ENCODE results near the gene SLC22A8. TPM values are rescaled to one million over a fixed set of nuclear protein-coding genes. Genes with fewer than 3 reads are reported as not detected.

Gene SLC22A8
- total RNA-seq: not detected in 2 replicates

GRCh38 chr11:63015521-63016215, at the start of gene SLC22A8:
Gene SLC22A8, minus strand, starts transcription at chr11:63015841. Its CDS starts 883 bp downstream, at chr11:63014958.

DNA sequence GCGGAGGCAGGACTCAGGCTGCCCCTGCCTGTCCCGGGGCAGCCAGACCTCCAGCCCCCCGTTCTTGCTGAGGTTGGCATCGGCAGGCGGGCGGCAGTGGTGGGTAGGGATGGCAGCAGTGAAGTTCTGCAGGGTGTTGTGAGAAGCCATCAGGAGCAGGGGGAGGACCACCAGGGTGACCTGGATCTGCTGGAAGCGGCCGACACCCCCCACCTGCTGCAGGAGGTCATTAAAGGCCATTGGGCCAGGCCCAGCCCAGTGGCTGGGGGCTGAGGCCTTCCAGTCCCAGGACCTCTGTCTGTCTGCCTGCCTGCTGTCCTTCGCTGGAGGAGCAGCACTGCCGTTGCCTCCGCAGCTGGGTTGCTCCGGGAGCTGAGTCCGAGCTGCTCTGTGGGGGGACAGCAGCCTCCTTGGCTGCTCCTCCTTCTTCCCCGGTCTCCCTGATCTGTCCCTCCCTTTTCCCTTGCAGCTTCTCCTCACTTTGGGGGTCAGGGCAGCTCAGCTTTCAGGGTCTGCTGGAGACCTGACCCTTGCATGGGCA, 31.1 kb downstream of the SLC22A8 start, which contains the start of gene SLC22A6:
TSS of gene SLC22A6 (minus strand) at position 517 of the 541 bp plus-strand sequence. CDS start at position 240, 277 bp downstream.

Other genes starting within 250 kb of the SLC22A8 start
- gene TAF6L, start 244.4 kb downstream of the SLC22A8 start, total RNA-seq: 18.2 and 20.4 TPM in 2 replicates
- gene TMEM179B, start 228.4 kb downstream of the SLC22A8 start, total RNA-seq: 40.4 and 47.3 TPM in 2 replicates
- gene TMEM223, start 223.8 kb downstream of the SLC22A8 start, total RNA-seq: 18.5 and 21.0 TPM in 2 replicates
- gene NXF1, start 210.4 kb downstream of the SLC22A8 start, total RNA-seq: 33.9 and 38.5 TPM in 2 replicates
- gene STX5, start 183.8 kb downstream of the SLC22A8 start, total RNA-seq: 51.8 and 64.6 TPM in 2 replicates
- gene TEX54, start 183.0 kb downstream of the SLC22A8 start, total RNA-seq: not detected in 2 replicates
- 27.7 and 86.8 TPM in 2 replicates for gene WDR74, start 176.3 kb downstream of the SLC22A8 start, total RNA-seq
- gene SLC3A2, start 134.9 kb downstream of the SLC22A8 start, total RNA-seq: 83.6 and 208 TPM in 2 replicates
- gene CHRM1, start 94.5 kb downstream of the SLC22A8 start, total RNA-seq: not detected in 2 replicates
- not detected in 2 replicates for gene SLC22A6, start 30.9 kb downstream of the SLC22A8 start, total RNA-seq
- gene SLC22A24, start 128.4 kb upstream of the SLC22A8 start, total RNA-seq: not detected in 2 replicates
- gene SLC22A25, start 227.8 kb upstream of the SLC22A8 start, total RNA-seq: not detected in 2 replicates